Vagina (tissue), 2 donors: ENCODE measurements around the gene IGFL3.

Experiments used
- POLR2A ChIP-seq, 2 donors: fragments of 450-650 bp; IDR thresholded peaks; one replicate each; pipeline ENCODE4 v1.6.1; 2017; ENCODE audit warnings: antibody characterized with exemption in 2 of 2, mild to moderate bottlenecking in 2 of 2, moderate library complexity in 2 of 2
- POLR2AphosphoS5 ChIP-seq, 2 donors: sonication (generic); formaldehyde crosslinking; IDR thresholded peaks; one replicate each; pipeline ENCODE4 v1.9.0; 2017; ENCODE audit warnings: antibody characterized with exemption in 2 of 2, mild to moderate bottlenecking in 2 of 2, low read depth in 1 of 2; ENCODE audit not compliant: insufficient read depth in 1 of 2
- TF ChIP-seq, protein P1 (sequence below), 3 experiments: fragments of 450-650 bp in 2 of 3; fragments of 200-600 bp in 1 of 3; sonication (generic) in 1 of 3; IDR thresholded peaks; one replicate each; pipeline ENCODE4 v1.5.1; 2017 to 2019; ENCODE audit warnings: antibody characterized with exemption in 3 of 3, mild to moderate bottlenecking in 2 of 3, moderate library complexity in 2 of 3

DNA sequence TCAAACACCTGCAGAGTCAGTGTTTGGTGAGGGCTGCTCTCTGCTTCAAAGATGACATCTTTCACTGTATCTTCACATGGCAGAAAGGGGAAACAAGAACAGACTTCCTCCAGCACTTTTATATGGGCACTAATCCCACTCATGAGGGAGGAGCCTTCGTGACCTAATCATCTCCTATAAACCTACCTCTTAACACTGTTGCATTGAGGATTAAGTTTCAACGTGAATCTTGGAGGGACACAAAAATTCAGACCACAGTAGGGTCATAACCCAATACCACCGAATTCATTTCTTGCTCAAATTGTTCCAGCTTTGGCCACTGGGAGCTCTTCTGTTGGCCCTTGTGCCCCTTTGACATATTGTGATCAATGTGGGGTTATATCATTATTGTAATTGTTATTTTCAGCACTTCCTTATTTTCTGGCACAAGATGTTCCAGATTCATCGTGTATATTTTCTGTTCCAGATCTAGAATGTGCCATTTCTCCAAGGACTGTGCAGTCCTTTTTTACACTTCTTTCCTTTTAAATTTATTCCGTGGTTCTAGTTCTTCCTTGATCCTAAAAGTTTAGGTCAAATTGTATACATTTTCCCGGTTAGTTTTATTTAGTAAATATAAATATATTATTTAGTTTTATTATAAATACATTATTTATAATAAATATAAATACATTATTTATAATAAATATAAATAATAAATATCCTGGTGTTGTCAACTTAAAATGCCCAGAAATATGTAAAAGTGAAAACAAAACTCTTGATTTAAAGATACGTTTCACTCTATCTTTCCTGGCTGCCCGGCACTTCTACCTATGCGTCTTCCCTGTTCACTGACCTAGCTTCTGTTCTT lies 48.2 kb downstream of the IGFL3 start:
- TF ChIP-seq, protein P1, sequence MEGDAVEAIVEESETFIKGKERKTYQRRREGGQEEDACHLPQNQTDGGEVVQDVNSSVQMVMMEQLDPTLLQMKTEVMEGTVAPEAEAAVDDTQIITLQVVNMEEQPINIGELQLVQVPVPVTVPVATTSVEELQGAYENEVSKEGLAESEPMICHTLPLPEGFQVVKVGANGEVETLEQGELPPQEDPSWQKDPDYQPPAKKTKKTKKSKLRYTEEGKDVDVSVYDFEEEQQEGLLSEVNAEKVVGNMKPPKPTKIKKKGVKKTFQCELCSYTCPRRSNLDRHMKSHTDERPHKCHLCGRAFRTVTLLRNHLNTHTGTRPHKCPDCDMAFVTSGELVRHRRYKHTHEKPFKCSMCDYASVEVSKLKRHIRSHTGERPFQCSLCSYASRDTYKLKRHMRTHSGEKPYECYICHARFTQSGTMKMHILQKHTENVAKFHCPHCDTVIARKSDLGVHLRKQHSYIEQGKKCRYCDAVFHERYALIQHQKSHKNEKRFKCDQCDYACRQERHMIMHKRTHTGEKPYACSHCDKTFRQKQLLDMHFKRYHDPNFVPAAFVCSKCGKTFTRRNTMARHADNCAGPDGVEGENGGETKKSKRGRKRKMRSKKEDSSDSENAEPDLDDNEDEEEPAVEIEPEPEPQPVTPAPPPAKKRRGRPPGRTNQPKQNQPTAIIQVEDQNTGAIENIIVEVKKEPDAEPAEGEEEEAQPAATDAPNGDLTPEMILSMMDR (IDR thresholded peaks at IDR 0.05): no peak
- TF ChIP-seq POLR2A (IDR thresholded peaks at IDR 0.05) (no peak), POLR2AphosphoS5 (IDR thresholded peaks at IDR 0.05; ENCODE audit: insufficient read depth in 1 of 2, low read depth in 1 of 2) (no peak)
